GM18867 (cell line): Measurements from ENCODE around the gene TLR2.

Experiments used
- ATAC-seq: cut with Tn5 transposase; IDR thresholded peaks from one replicate; pipeline ENCODE4 v1.9.1; 2021; ENCODE audit warnings: mild to moderate bottlenecking, moderate library complexity; ENCODE audit not compliant: unreplicated experiment

TLR2 gene

GRCh38 chr4:153729895-153730294, 45.8 kb downstream of the TLR2 start:
- peak; percentile 56 for ATAC-seq

DNA sequence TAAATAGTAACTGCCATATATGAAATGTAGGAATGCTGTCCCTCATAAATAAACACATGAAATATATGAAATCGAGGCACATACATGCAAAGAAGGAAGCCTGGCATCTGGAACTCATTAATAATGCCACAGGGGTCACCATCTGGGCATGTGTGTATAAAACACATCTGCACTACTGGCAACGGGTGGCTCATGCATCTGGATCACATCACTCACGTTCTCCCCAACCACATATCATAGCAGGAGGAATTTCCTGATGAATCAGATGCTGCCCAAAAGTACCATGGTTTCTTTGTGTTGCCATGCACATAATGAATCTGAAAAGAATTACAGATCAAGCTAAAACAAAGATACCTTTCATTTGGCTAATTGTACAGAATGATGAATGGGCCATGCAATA, 47.2 kb downstream of the TLR2 start:
- ATAC-seq: no peak

- ATAC-seq: peak; percentile 79
Observed at GRCh38 chr4:153733751-153734448, 49.8 kb downstream of the TLR2 start.

DNA sequence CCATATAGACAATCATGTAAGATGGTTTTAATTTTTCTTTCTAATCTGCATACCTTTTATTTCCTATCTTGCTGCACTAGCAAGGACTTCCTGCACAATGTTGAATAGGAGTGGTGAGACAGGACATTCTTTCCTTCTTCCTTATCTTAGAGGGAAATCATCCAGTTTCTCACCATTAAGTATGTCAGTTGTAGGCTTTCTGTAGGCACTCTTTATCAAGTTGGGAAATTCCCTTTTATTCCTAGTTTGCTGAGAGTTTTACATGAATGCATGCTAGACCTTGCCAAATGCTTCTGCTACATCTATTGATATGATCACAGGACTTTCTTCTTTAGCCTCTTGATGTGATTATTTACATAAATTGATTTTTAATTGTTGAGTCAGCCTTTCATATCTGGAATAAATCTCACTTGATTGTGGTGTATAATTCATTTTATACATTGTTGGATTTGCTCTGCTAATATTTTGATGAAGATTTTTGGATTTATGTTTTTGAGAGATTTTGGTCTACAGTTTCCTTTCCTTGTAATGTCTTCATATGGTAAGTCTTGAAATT, 51.9 kb downstream of the TLR2 start:
- no peak for ATAC-seq

DNA sequence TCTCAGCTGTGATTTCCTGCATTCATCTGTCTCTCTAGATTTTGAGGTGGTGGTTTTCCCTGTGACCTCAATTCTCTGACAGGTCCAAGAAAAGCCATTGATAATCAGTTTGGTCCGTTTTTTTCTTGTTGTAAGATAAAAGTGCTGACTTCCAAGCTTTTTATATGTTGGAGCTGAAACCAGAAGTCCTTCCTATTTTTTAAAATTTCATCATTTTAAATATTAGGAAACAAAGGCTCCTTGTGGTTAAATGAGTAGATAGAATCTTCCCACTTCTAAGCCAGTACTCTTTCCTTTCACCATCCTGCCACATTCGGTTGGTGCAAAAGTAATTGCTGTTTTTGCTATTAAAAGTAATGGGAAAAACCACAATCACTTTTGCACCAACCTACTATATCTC, 57.5 kb downstream of the TLR2 start:
- ATAC-seq: no peak

DNA sequence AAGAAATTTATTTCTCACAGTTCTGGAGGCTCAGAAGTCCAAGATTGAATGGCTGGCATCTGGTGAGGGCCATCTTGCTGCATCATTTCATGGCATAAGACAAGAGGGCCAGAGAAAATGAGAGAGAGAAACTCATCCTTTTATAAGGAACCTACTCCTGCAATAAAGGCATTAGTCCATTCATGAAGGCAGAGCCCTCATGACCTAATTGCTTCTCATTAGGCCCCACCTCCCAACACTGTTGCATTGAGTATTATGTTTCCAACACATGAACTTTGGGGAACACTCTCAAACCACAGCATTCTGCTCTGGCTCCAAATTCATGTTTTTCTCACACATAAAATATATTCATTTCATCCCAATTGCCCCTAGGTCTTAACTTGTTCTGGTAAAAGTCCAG, 61.6 kb downstream of the TLR2 start:
- ATAC-seq: no peak

DNA sequence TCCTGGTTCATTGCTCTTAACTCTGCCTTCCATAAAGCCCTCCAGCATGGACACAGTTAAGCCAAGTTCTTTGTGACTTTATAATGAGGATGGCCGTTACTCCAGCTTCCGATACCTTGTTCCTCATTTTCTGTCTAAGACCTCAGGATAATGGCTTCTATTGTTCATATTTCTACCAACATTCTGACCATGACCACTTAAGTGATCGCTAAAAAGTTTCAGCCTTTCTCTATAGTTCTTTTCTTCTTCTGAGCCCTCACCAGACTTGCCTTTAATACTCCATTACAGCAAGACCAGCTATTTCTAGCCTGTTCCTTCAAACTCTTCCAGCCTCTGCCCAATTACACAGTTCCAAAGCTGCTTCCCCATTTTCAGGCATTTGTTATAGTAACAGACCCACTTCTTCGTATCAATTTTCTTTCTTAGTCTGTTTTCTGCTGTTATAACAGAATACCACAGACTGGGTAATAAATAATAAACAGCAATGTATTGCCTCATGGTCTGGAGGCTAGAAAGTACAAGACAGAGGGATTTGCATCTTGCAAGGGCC, 63.4 kb downstream of the TLR2 start:
- ATAC-seq: no peak

GRCh38 chr4:153748378-153748777, 64.3 kb downstream of the TLR2 start:
- no peak for ATAC-seq

GRCh38 chr4:153750197-153750817, 66.2 kb downstream of the TLR2 start:
- peak; percentile 88 for ATAC-seq

GRCh38 chr4:153755186-153755585, 71.1 kb downstream of the TLR2 start:
- ATAC-seq: no peak
